H1 (cell line): Measurements from ENCODE around the gene DYNC1I1. TPM values are rescaled to one million over a fixed set of nuclear protein-coding genes. Genes with fewer than 3 reads are reported as not detected.

Source experiments
- CTCF ChIA-PET: fragments of 300-600 bp; sonication (Branson Sonifier 250); formaldehyde crosslinking; loops from one replicate; lab custom pipeline; 2021; ENCODE audit not compliant: partially characterized antibody; lab: Charles Lee
- POLR2A ChIA-PET: fragments of 300-600 bp; sonication (Branson Sonifier 250); formaldehyde crosslinking; loops from one replicate; lab custom pipeline; 2021; ENCODE audit warnings: inconsistent platforms; ENCODE audit not compliant: partially characterized antibody; lab: Charles Lee
- DNase-seq, 2 experiments: peaks; one replicate each; pipeline versions ENCODE4 v3.0.0 to v3.0.0-alpha.2; 2010 to 2022; ENCODE audit warnings: low spot score in 2 of 2, low read depth in 1 of 2, mixed read lengths in 1 of 2
- FAIRE-seq: peaks from 2 replicates; lab custom pipeline; 2011; peaks lifted over from hg19 to GRCh38; lab: Jason Lieb, UNC
- H2AFZ ChIP-seq: 2 replicates; pipeline ENCODE4 v1.8.1; 2012; ENCODE audit warnings: low read length, inconsistent platforms
- H2AK5ac ChIP-seq: 2 replicates; pipeline ENCODE4 v1.6.1; 2013; ENCODE audit warnings: low read depth, low read length
- H2BK120ac ChIP-seq: replicated peaks from 2 replicates; pipeline ENCODE3; 2013; ENCODE audit warnings: low read depth, low read length, inconsistent platforms
- H2BK12ac ChIP-seq: 2 replicates; pipeline ENCODE4 v1.6.1; 2013; ENCODE audit warnings: low read depth, low read length
- H2BK15ac ChIP-seq: 2 replicates; pipeline ENCODE4 v1.6.1; 2013; ENCODE audit warnings: low read length
- H2BK20ac ChIP-seq: 2 replicates; pipeline ENCODE4 v1.6.1; 2013; ENCODE audit warnings: low read length
- H2BK5ac ChIP-seq: 2 replicates; pipeline ENCODE4 v1.6.1; 2013; ENCODE audit warnings: low read depth, low read length
- H3K14ac ChIP-seq: 2 replicates; pipeline ENCODE4 v1.6.1; 2013; ENCODE audit warnings: inconsistent platforms; ENCODE audit not compliant: insufficient read length
- H3K18ac ChIP-seq: 2 replicates; pipeline ENCODE4 v1.6.1; 2013; ENCODE audit warnings: low read length; ENCODE audit errors: extremely low read depth
- H3K23ac ChIP-seq: 2 replicates; pipeline ENCODE4 v1.6.1; 2013; ENCODE audit warnings: inconsistent platforms; ENCODE audit not compliant: insufficient read length
- H3K23me2 ChIP-seq: 2 replicates; pipeline ENCODE4 v1.6.1; 2013; ENCODE audit warnings: low read depth, low read length
- H3K27ac ChIP-seq: 2 replicates; pipeline ENCODE4 v1.6.1; 2011; ENCODE audit warnings: low read depth, low read length, inconsistent platforms
- H3K27me3 ChIP-seq, 4 experiments: replicated peaks in 1 of 4; 1 replicate in 1 of 4; 2 replicates in 3 of 4; pipeline versions ENCODE4 v1.6.1 to v1.8.1; 2011 to 2013; ENCODE audit warnings: low read length in 3 of 4, mild to moderate bottlenecking in 3 of 4, inconsistent platforms in 2 of 4, mixed read lengths in 2 of 4, moderate library complexity in 1 of 4; ENCODE audit not compliant: control insufficient read depth in 3 of 4, insufficient read depth in 3 of 4; ENCODE audit errors: extremely low read depth in 1 of 4
- H3K36me3 ChIP-seq, 4 experiments: 2 replicates each; pipeline versions ENCODE4 v1.6.1 to v1.8.1; 2011 to 2013; ENCODE audit warnings: mild to moderate bottlenecking in 4 of 4, low read length in 3 of 4, moderate library complexity in 2 of 4, control low read depth in 1 of 4, inconsistent platforms in 1 of 4; ENCODE audit not compliant: insufficient read depth in 4 of 4, control insufficient read depth in 2 of 4
- H3K4ac ChIP-seq: replicated peaks from 2 replicates; pipeline ENCODE3; 2013; ENCODE audit warnings: low read length, low read depth, mixed read lengths, inconsistent platforms; ENCODE audit not compliant: insufficient read length
- H3K4me1 ChIP-seq, 4 experiments: replicated peaks in 1 of 4; 1 replicate in 1 of 4; 2 replicates in 3 of 4; pipeline versions ENCODE4 v1.6.1 to v1.8.1; 2011 to 2013; ENCODE audit warnings: low read length in 3 of 4, inconsistent platforms in 2 of 4, mixed read lengths in 1 of 4; ENCODE audit not compliant: insufficient read depth in 4 of 4, control insufficient read depth in 3 of 4
- H3K4me2 ChIP-seq, 2 experiments: 2 replicates each; pipeline versions ENCODE4 v1.6.1 to v1.8.1; 2011 to 2013; ENCODE audit warnings: low read depth in 2 of 2, low read length in 2 of 2, control low read depth in 1 of 2, inconsistent platforms in 1 of 2, mild to moderate bottlenecking in 1 of 2; ENCODE audit not compliant: insufficient read depth in 1 of 2
- H3K4me3 ChIP-seq, 4 experiments: fragments of 200-600, 300-600 bp in 1 of 4; sonication (generic), shearing (Covaris generic), sonication (Bioruptor Twin) in 1 of 4; 2 replicates each; pipeline versions ENCODE4 v1.5.1 to v1.8.1; 2011 to 2016; ENCODE audit warnings: low read length in 4 of 4, low read depth in 3 of 4, control low read depth in 2 of 4, inconsistent platforms in 2 of 4, mild to moderate bottlenecking in 2 of 4, mixed read lengths in 1 of 4, moderate library complexity in 1 of 4; ENCODE audit not compliant: insufficient read depth in 2 of 4; ENCODE audit errors: extremely low read depth in 1 of 4
- H3K56ac ChIP-seq: replicated peaks from 2 replicates; pipeline ENCODE3; 2013; ENCODE audit warnings: low read depth, mild to moderate bottlenecking, mixed read lengths, low read length, inconsistent platforms; ENCODE audit not compliant: insufficient read length
- H3K79me1 ChIP-seq: 2 replicates; pipeline ENCODE4 v1.6.1; 2013; ENCODE audit warnings: low read depth, low read length, control low read depth
- H3K79me2 ChIP-seq, 2 experiments: 2 replicates each; pipeline versions ENCODE4 v1.6.1 to v1.8.1; 2012 to 2013; ENCODE audit warnings: low read length in 2 of 2, mild to moderate bottlenecking in 2 of 2, inconsistent platforms in 1 of 2; ENCODE audit not compliant: insufficient read depth in 2 of 2, control insufficient read depth in 1 of 2
- H3K9ac ChIP-seq, 4 experiments: replicated peaks in 1 of 4; 1 replicate in 1 of 4; 2 replicates in 3 of 4; pipeline versions ENCODE4 v1.6.1 to v1.8.1; 2011 to 2013; ENCODE audit warnings: low read depth in 3 of 4, low read length in 3 of 4, control low read depth in 2 of 4, mild to moderate bottlenecking in 2 of 4, moderate library complexity in 2 of 4, inconsistent platforms in 1 of 4; ENCODE audit errors: extremely low read depth in 1 of 4
- H3K9me3 ChIP-seq, 2 experiments: 2 replicates each; pipeline versions ENCODE4 v1.6.1 to v1.8.1; 2012 to 2013; ENCODE audit warnings: mild to moderate bottlenecking in 2 of 2, moderate library complexity in 2 of 2, control low read depth in 1 of 2, inconsistent platforms in 1 of 2, low read depth in 1 of 2, low read length in 1 of 2, mixed read lengths in 1 of 2; ENCODE audit not compliant: insufficient read depth in 2 of 2
- H4K20me1 ChIP-seq, 2 experiments: replicated peaks in 1 of 2; 2 replicates each; pipeline versions ENCODE3 to v1.8.1; 2011 to 2013; ENCODE audit warnings: inconsistent platforms in 2 of 2, low read length in 2 of 2, mild to moderate bottlenecking in 1 of 2; ENCODE audit not compliant: insufficient read depth in 2 of 2, control insufficient read depth in 1 of 2
- H4K5ac ChIP-seq: 2 replicates; pipeline ENCODE4 v1.6.1; 2013; ENCODE audit warnings: low read length, low read depth, mixed read lengths, inconsistent platforms; ENCODE audit not compliant: insufficient read length
- H4K8ac ChIP-seq: 2 replicates; pipeline ENCODE4 v1.8.0; 2013; ENCODE audit warnings: mild to moderate bottlenecking, moderate library complexity, low read length, inconsistent platforms; ENCODE audit not compliant: insufficient read depth; ENCODE audit errors: extremely low read depth
- H4K91ac ChIP-seq: replicated peaks from 2 replicates; pipeline ENCODE3; 2013; ENCODE audit warnings: low read length, mixed read lengths, inconsistent platforms; ENCODE audit not compliant: insufficient read length
- ATF2 ChIP-seq: IDR thresholded peaks from 2 replicates; pipeline ENCODE4 v1.6.1; 2012; ENCODE audit warnings: low read length, inconsistent platforms
- CREB1 ChIP-seq: IDR thresholded peaks from 2 replicates; pipeline ENCODE4 v1.6.1; 2012; ENCODE audit warnings: inconsistent platforms
- KDM4A ChIP-seq: IDR thresholded peaks from one replicate; pipeline ENCODE4 v1.7.1; 2012; ENCODE audit warnings: low read depth, mild to moderate bottlenecking, moderate library complexity, low read length, inconsistent platforms; ENCODE audit not compliant: severe bottlenecking
- MAFK ChIP-seq: IDR thresholded peaks from 2 replicates; pipeline ENCODE4 v1.6.1; 2012; ENCODE audit warnings: low read depth, mild to moderate bottlenecking, improper control_type of control experiment, low read length
- POLR2AphosphoS5 ChIP-seq: IDR thresholded peaks from 2 replicates; pipeline ENCODE4 v1.6.1; 2011; ENCODE audit warnings: low read depth, low read length
- POU5F1 ChIP-seq: IDR thresholded peaks from 2 replicates; pipeline ENCODE4 v1.6.1; 2011; ENCODE audit warnings: low read depth, mild to moderate bottlenecking, low read length, moderate library complexity
- RFX5 ChIP-seq: IDR thresholded peaks from 2 replicates; pipeline ENCODE4 v1.6.1; 2011; ENCODE audit warnings: low read depth, low read length, improper control_type of control experiment, borderline replicate concordance
- RXRA ChIP-seq: IDR thresholded peaks from 2 replicates; pipeline ENCODE4 v1.6.1; 2011; ENCODE audit warnings: low read depth, mild to moderate bottlenecking, low read length, moderate library complexity; ENCODE audit not compliant: insufficient read depth
- SAP30 ChIP-seq: fragments of 300-600 bp; sonication (generic); IDR thresholded peaks from 2 replicates; pipeline ENCODE4 v1.7.1; 2012; ENCODE audit warnings: low read length, moderate library complexity, mild to moderate bottlenecking, inconsistent platforms; ENCODE audit not compliant: insufficient read depth, insufficient replicate concordance
- SP1 ChIP-seq: IDR thresholded peaks from 2 replicates; pipeline ENCODE4 v1.6.1; 2011; ENCODE audit warnings: low read depth, low read length
- SP2 ChIP-seq: IDR thresholded peaks from 2 replicates; pipeline ENCODE4 v1.6.1; 2012; ENCODE audit warnings: mild to moderate bottlenecking, low read length, inconsistent platforms
- TAF7 ChIP-seq: optimal IDR thresholded peaks from 2 replicates; pipeline ENCODE3; 2011; ENCODE audit warnings: low read depth, mild to moderate bottlenecking, inconsistent platforms, low read length, moderate library complexity, borderline replicate concordance
- TCF12 ChIP-seq: IDR thresholded peaks from 2 replicates; pipeline ENCODE4 v1.6.1; 2011; ENCODE audit warnings: low read depth, mild to moderate bottlenecking, low read length
- TEAD4 ChIP-seq: IDR thresholded peaks from 2 replicates; pipeline ENCODE4 v1.6.1; 2012; ENCODE audit warnings: low read depth, low read length, inconsistent platforms, mixed read lengths
- ZNF274 ChIP-seq: IDR thresholded peaks from 2 replicates; pipeline ENCODE4 v1.7.0; 2012; ENCODE audit warnings: low read length, borderline replicate concordance; ENCODE audit errors: extremely low read depth
- polyA plus RNA-seq, 7 experiments: library from polyadenylated mRNA; depleted of rRNA in 3 of 7; stranded (reverse) in 5 of 7; unstranded in 2 of 7; fragments of >200 nt in 5 of 7; fragments of 200-250 nt in 2 of 7; gene quantifications; 1 replicate in 5 of 7; 2 replicates in 1 of 7; 4 replicates in 1 of 7; pipeline versions ENCODE4 v1.2.1 to v1.2.3, GENCODE V29; 2011 to 2013; ENCODE audit warnings: missing spikeins in 2 of 7, mixed read lengths in 2 of 7
- total RNA-seq: library from RNA; stranded (reverse); fragmentation: NEBNext Ultra II Directional; extraction: Animal tissue kit (Norgen Biotek cat#: 25700); gene quantifications from 2 replicates; pipeline ENCODE4 v1.2.1, GENCODE V29; 2021

The DYNC1I1 gene
- total and polyA plus RNA-seq, 2 of the 8 experiments (the other 6 are each of a cell fraction or from before 2014, with no cell fraction given): 0.45 to 0.58 TPM

DNA sequence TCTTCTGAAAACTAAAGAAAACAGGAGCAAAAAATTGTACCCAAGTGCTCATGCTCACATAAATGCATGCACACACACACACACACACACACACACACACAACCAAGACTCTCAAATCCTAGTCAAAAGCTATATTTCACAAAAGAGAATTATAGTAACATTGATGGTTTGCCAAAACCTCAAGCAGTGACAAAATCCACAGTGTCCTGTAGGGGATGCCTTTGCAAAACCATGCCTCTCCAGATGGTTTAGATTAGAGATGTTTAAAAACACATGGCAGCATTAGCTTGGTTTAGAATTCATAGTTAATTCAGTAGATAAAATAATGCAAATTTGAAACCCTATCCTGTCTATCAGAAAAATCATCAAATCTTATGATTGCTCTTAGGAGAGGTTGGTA is 232.2 kb downstream of the DYNC1I1 start:
- Histone ChIP-seq H3K79me2 (no peaks in the 10 kb centered on the region), H2BK5ac (no peak overlapping the region), H3K4me3 (no peak overlapping the region), H2AK5ac (no peak overlapping the region), H3K9me3 (no peaks in the 10 kb centered on the region), H3K27ac (no peak overlapping the region), H3K36me3 (no peaks in the 10 kb centered on the region), H2BK120ac (no peak overlapping the region), H4K91ac (no peak overlapping the region), H4K5ac (no peak overlapping the region), H3K56ac (no peak overlapping the region), H4K20me1 (no peaks in the 10 kb centered on the region), H2BK12ac (no peak overlapping the region), H2BK15ac (no peak overlapping the region), H3K9ac (no peak overlapping the region), H3K23ac (no peak overlapping the region), H3K79me1 (no peaks in the 10 kb centered on the region), H3K4me1 (no peaks in the 10 kb centered on the region), H3K4ac (no peak overlapping the region), H3K14ac (no peak overlapping the region), H4K8ac (no peak overlapping the region), H3K23me2 (no peaks in the 10 kb centered on the region), H2AFZ (no peak overlapping the region), H3K4me2 (no peak overlapping the region), H3K27me3 (no peaks in the 10 kb centered on the region), H2BK20ac (no peak overlapping the region), H3K18ac (no peak overlapping the region)
- DNase-seq (no peak), FAIRE-seq (no peak)
- POLR2A ChIA-PET: no interaction called here
- CTCF ChIA-PET: interaction anchor here (0.6 kb wide), 1 partner anchor 515 kb away, joined by 3 read pairs; no protein-coding TSS in a partner anchor
- TF ChIP-seq MAFK (no peak), SP1 (no peak), TAF7 (no peak), RXRA (no peak), TEAD4 (no peak), CREB1 (no peak), ZNF274 (no peak), SP2 (no peak), RFX5 (no peak), POLR2AphosphoS5 (no peak), ATF2 (no peak), TCF12 (no peak), POU5F1 (no peak), KDM4A (no peak), SAP30 (no peak)
